PFSK-1 (cell line): ENCODE measurements around the gene ACBD5.

Experiments used
- FOXP2 ChIP-seq: optimal IDR thresholded peaks from 2 replicates; pipeline ENCODE3; 2011; ENCODE audit warnings: borderline replicate concordance, control low read depth, inconsistent platforms; ENCODE audit not compliant: insufficient read depth; ENCODE audit errors: extremely low read length, extremely low read depth
- POLR2AphosphoS5 ChIP-seq: IDR thresholded peaks from 2 replicates; pipeline ENCODE4 v1.6.1; 2012; ENCODE audit warnings: low read depth, mild to moderate bottlenecking, control low read depth, low read length, moderate library complexity
- REST ChIP-seq, 2 experiments: IDR thresholded peaks; 2 replicates each; pipeline versions ENCODE4 v1.6.1 to v1.8.0; 2011 to 2012; ENCODE audit warnings: low read depth in 2 of 2, low read length in 2 of 2, control low read depth in 1 of 2, inconsistent platforms in 1 of 2, mild to moderate bottlenecking in 1 of 2, moderate library complexity in 1 of 2; ENCODE audit not compliant: insufficient read depth in 1 of 2
- SIN3A ChIP-seq: IDR thresholded peaks from 2 replicates; pipeline ENCODE4 v1.6.1; 2012; ENCODE audit warnings: mild to moderate bottlenecking, low read length, moderate library complexity, borderline replicate concordance; ENCODE audit not compliant: insufficient read depth
- TAF1 ChIP-seq: IDR thresholded peaks from 2 replicates; pipeline ENCODE4 v1.6.1; 2012; ENCODE audit warnings: low read length, control low read depth, borderline replicate concordance; ENCODE audit not compliant: insufficient read depth

ACBD5 gene

GRCh38 chr10:27247441-27247840, 6.8 kb upstream of the ACBD5 start:
- no peak for TF ChIP-seq POLR2AphosphoS5
- no peak for TF ChIP-seq FOXP2
- TF ChIP-seq REST (IDR thresholded peaks at IDR 0.05; ENCODE audit: insufficient read depth in 1 of 2, low read depth in 2 of 2, low read length in 2 of 2) = no peak
- no peak for TF ChIP-seq TAF1
- no peak for TF ChIP-seq SIN3A

GRCh38 chr10:27247006-27247405, 6.4 kb upstream of the ACBD5 start:
- TF ChIP-seq TAF1 = no peak

GRCh38 chr10:27245836-27246235, 5.2 kb upstream of the ACBD5 start:
- TF ChIP-seq TAF1 (no peak), REST (IDR thresholded peaks at IDR 0.05; ENCODE audit: insufficient read depth in 1 of 2, low read depth in 2 of 2, low read length in 2 of 2) (no peak), FOXP2 (no peak), SIN3A (no peak), POLR2AphosphoS5 (no peak)

- TF ChIP-seq TAF1 (no peak), FOXP2 (no peak), SIN3A (no peak), POLR2AphosphoS5 (no peak), REST (IDR thresholded peaks at IDR 0.05; ENCODE audit: insufficient read depth in 1 of 2, low read depth in 2 of 2, low read length in 2 of 2) (no peak)
Measured at GRCh38 chr10:27244976-27245375, 4.4 kb upstream of the ACBD5 start.

GRCh38 chr10:27242951-27243551, 2.5 kb upstream of the ACBD5 start:
- TF ChIP-seq POLR2AphosphoS5 (peak; percentile 54; the same call in 1 of the 2 replicates), SIN3A (no peak), REST (IDR thresholded peaks at IDR 0.05; ENCODE audit: insufficient read depth in 1 of 2, low read depth in 2 of 2, low read length in 2 of 2) (0 out of 4 replicates have a peak, but pooled peaks of 1 of the 2 experiments have one; percentile 29), FOXP2 (no peak)
